GM12865 (cell line): ENCODE results near the gene MRPL58.

Source experiments
- DNase-seq: peaks from one replicate; pipeline ENCODE4 v3.0.0; 2010; ENCODE audit warnings: low read depth
- H3K4me3 ChIP-seq: 2 replicates; pipeline ENCODE4 v1.5.1; 2011; ENCODE audit warnings: mild to moderate bottlenecking, low read depth, low read length, control low read depth
- TF ChIP-seq, protein P1 (sequence below): IDR thresholded peaks from 2 replicates; pipeline ENCODE4 v1.5.1; 2011; ENCODE audit warnings: low read length, control low read depth, low read depth, inconsistent platforms; ENCODE audit not compliant: insufficient read depth; ENCODE audit errors: missing control alignments

The MRPL58 gene

DNA sequence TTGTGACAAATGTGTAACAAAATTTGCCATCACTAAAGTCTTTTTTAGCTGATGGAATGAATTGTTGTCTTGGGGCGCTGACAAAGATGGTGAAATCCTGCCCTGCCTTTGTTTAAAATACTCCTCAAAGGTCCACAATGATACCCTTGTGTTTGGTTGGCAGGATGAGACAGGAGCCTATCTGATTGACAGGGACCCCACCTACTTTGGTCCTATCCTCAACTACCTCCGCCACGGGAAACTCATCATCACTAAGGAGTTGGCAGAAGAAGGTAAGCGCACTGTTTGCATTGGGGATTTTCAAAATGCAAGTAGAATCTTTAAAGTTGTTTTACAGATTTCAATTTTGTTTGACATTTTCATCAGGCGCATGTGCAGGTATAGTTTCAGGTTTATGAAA, 36.6 kb downstream of the MRPL58 start:
- no peak for DNase-seq
- TF ChIP-seq, protein P1, sequence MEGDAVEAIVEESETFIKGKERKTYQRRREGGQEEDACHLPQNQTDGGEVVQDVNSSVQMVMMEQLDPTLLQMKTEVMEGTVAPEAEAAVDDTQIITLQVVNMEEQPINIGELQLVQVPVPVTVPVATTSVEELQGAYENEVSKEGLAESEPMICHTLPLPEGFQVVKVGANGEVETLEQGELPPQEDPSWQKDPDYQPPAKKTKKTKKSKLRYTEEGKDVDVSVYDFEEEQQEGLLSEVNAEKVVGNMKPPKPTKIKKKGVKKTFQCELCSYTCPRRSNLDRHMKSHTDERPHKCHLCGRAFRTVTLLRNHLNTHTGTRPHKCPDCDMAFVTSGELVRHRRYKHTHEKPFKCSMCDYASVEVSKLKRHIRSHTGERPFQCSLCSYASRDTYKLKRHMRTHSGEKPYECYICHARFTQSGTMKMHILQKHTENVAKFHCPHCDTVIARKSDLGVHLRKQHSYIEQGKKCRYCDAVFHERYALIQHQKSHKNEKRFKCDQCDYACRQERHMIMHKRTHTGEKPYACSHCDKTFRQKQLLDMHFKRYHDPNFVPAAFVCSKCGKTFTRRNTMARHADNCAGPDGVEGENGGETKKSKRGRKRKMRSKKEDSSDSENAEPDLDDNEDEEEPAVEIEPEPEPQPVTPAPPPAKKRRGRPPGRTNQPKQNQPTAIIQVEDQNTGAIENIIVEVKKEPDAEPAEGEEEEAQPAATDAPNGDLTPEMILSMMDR = no peak
- no peak overlapping the region for H3K4me3 ChIP-seq

DNA sequence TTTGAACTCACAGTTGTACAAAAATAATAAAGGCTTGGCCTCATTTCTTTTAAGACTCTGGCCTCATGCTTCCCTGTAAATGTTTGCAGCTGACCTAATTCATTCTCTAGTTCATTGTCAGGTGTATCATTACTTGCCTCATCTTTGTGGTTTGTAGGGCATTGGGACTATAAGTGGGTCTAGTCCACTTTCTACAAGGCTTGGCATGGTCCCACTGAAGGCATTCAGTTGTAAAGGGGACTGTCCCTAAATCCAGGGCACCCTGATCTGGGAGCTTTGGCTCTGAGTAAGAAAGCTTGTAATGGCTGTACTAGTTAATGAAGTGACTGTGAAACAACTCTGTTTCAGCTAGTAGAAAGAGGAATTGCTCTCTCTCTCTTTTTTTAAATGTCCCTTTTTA, 37.2 kb downstream of the MRPL58 start:
- no peak overlapping the region for H3K4me3 ChIP-seq
- DNase-seq = no peak
- TF ChIP-seq, protein P1 = no peak

DNA sequence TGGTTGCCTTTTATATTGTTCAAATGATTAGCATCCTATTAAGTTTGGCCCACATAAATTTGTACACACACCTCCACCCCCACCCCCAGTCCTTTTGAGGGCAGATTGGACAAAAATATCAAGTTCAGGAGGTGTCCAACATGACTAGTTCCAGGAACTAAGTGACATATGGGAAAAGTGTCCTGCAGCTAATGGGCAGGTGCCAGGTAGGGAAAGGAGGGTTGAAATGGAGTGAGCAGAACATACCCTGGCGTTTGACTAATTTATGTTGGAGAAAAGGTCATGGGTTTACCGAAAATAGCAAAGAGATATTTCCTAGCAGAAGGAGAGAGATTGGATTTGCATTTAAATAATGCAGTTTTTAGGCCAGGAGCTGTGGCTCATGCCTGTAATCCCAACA, 39.5 kb downstream of the MRPL58 start:
- DNase-seq = no peak
- TF ChIP-seq, protein P1 = no peak
- H3K4me3 ChIP-seq = no peak overlapping the region

DNA sequence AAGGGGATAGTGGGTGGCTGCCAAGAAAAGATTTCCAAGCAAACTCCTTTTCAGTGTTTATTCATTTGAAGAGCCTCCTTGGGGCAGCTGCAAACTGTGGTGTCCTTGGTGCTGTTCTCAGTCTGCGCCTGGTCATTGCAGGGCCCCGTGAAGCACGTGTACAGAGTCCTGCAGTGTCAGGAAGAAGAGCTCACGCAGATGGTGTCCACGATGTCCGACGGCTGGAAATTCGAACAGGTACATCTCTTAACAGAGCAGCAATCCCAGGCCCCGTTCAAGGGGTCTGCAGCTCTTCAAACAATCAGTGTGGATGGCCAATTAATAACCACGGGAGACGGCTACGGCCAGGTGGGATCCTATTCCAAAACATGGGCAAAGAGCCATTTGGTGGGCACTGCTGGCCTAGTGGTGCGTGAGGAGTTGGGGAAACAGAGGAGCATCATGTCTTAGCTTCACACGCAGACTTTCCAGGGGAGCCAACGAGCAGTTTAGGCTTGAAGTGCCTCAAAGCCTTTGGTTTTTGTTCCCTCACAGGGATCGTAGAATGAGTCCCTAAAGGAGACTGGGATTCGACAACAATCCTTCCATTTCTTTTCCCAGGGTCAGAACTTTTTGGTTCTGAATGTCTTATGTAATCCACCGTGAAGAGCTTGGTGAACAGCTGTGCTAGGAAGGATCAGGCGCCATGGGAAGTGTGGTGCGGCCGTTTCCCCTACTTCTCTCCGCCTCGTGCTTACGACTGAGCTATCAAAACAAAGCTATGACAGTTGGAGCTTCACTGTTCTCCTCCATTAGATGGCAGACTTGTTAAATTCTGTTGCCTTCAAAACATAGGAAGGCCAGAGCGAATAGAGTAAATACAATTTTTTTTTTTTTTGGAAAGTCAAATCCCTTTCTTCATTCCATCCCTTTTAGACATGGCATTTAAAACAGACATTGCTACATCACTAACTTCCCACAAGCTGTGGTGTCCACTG, 47.2 kb downstream of the MRPL58 start:
- no peak overlapping the region for H3K4me3 ChIP-seq
- DNase-seq = no peak
- TF ChIP-seq, protein P1 = no peak

DNA sequence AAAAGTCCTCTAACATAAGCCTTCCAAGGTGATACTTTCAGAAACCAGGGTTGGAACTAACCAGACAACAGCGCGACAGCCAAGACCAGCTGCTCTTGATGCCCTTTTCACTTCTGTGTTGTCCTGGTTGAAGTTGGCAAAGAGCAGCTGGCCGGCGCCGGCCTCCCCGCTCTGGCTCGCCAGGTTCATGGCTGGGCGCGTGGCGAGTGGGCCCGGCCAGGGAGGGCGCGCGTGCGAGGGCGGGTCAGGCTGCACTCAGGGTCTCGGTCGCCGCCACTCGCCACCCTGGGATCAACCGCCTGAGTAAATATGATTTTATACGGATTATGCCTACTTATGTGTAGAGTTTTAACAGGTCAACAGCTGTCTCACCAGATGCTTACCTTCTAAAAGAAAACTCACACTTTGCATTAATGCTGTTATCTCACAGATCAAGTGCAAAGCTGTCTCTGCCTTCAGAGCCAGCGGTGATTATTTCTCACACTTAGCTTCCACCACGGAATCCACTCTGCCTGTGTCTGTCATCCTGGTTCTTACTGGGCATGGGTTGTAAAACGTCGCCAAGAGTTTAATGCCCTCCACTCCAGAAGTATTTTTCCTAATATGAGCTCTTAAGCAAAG, 48.1 kb downstream of the MRPL58 start:
- no peak for DNase-seq
- TF ChIP-seq, protein P1 = no peak
- no peak overlapping the region for H3K4me3 ChIP-seq

DNA sequence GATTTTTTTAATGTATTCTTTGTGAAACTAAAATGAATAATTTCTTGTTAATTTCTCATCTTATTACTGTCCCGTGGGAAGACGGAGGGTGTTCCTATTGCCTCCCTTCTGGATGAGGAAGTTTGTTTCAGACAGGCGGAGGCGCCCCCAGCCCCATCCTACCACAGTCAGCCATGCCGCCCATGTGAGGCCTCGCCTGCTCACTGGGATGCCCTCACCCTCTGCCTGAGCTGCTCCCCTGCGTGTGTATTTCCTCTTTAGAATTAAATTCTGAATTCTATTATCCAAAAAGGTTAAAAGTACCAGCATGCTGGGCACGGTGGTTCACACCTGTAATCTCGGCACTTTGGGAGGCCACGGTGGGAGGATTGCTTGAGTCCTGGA, 48.6 kb downstream of the MRPL58 start:
- TF ChIP-seq, protein P1 = no peak
- no peak for DNase-seq
- no peak overlapping the region for H3K4me3 ChIP-seq

DNA sequence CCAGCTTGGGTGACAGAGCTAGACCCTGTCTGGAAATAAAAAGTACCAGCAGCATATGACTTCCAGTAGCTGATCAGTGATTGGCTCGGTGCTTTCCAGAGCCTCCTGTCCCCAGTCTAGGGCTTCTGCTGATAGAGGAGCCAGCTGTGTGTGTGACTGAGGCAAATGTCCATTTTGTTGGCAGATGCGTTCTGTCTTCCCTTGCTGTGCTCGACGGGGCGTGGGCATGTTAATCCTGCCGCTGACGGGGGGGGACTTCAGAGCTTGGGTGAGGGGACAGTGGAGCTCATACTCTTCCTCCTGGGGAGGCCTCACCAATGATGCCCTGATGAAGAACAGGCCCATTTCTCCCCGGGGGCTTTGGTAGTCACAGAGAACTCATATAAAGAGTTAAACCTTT, 49.1 kb downstream of the MRPL58 start:
- no peak for DNase-seq
- H3K4me3 ChIP-seq = no peak overlapping the region
- TF ChIP-seq, protein P1 = no peak
